K562 (cell line): Measurements from ENCODE around the gene GBF1.

Experiments used
- KAT7 ChIP-seq: sonication (generic); formaldehyde crosslinking; IDR thresholded peaks from 2 replicates; pipeline ENCODE4 v1.8.0; 2022; ENCODE audit warnings: missing genetic modification reagents, mild to moderate bottlenecking, borderline replicate concordance
- MCM3 ChIP-seq: fragments of 450-650 bp; IDR thresholded peaks from 2 replicates; pipeline ENCODE4 v1.6.1; 2016
- SAFB2 ChIP-seq: fragments of 200-400 bp; formaldehyde crosslinking; IDR thresholded peaks from 2 replicates; pipeline ENCODE4 v1.6.1; 2018; ENCODE audit warnings: borderline replicate concordance, low read length, low read depth, moderate library complexity; ENCODE audit not compliant: severe bottlenecking

DNA sequence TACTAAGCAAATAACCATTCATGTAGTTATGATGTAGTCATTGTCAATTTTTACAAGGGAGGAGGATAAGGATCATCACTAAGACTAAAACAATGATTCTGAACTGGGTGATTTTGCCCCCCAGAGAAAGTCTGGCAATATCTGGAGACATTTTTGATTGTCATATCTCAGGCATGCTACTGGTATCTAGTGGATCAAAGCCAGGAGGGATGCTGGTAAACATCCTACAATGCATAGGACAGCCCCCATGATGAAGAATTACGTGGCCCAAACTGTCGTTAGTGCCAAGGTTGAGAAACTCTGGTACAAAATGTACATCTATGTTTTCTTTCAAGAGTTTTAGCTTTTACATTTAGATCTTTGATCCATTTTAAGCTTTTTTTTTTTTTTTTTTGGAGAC, 57.3 kb downstream of the GBF1 start:
- TF ChIP-seq KAT7 (CRISPR knock-in tag): no peak
- TF ChIP-seq MCM3: no peak
- no peak for TF ChIP-seq SAFB2
